ENCODE data around the gene PFKP.

DNA sequence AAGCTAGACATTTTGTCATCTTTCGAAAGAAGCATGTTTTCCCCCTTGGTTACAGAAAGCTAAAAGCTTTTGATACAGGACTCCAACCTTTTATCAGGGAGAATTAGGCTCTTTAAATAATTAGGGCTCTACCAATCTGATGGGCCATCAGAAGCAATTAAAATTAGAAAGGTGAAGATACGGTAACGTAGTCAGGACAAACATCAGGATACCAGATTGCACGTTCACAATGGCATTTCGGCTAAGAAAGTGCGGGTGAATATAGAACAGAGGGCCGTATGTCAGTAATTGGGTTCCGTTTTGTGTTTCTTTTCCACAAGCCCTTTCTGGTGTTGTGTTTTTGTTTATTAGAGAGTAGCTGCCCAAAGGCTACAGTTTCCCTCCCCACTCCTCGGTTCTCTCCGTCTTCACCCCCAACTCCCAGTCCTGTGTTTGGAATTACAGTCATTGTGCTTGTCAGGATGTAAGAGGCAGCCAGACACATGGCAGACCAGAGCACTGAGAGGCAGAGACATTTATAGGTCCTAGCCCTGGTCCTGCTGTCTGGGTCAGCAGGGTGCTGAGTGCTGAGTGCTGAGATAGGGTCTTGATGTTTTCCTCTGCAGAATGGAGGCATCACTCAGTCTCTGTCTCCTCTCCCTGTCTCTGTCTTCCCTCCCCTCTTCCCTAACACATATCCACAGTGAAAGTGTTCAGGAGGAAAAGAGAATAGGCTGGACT lies 5.5 kb downstream of the PFKP start:
- TF ChIP-seq EZH2phosphoT487 (IDR thresholded peaks at IDR 0.05; ENCODE audit: low read length), result no peak
- TF ChIP-seq, protein P1, sequence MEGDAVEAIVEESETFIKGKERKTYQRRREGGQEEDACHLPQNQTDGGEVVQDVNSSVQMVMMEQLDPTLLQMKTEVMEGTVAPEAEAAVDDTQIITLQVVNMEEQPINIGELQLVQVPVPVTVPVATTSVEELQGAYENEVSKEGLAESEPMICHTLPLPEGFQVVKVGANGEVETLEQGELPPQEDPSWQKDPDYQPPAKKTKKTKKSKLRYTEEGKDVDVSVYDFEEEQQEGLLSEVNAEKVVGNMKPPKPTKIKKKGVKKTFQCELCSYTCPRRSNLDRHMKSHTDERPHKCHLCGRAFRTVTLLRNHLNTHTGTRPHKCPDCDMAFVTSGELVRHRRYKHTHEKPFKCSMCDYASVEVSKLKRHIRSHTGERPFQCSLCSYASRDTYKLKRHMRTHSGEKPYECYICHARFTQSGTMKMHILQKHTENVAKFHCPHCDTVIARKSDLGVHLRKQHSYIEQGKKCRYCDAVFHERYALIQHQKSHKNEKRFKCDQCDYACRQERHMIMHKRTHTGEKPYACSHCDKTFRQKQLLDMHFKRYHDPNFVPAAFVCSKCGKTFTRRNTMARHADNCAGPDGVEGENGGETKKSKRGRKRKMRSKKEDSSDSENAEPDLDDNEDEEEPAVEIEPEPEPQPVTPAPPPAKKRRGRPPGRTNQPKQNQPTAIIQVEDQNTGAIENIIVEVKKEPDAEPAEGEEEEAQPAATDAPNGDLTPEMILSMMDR (IDR thresholded peaks at IDR 0.05; ENCODE audit: low read length), result no peak

Data from MM.1S (cell line).